AG10803 (cell line): ENCODE measurements around the gene RASIP1.
A peak's percentile ranks its signal among the peaks of the same experiment; 100 is the strongest.
"Not testable (repeated sequence)": the region's sequence is repeated elsewhere in the genome, so short reads cannot be mapped to it uniquely, and the experiment has no call there.

ENCODE experiments used
- DNase-seq: peaks from one replicate; pipeline ENCODE4 v3.0.0; 2010; ENCODE audit warnings: low read depth
- H3K4me3 ChIP-seq: 2 replicates; pipeline ENCODE4 v1.5.1; 2011; ENCODE audit warnings: mild to moderate bottlenecking, low read length, control low read depth
- TF ChIP-seq, protein P1 (sequence below): conservative IDR thresholded peaks from 2 replicates; pipeline ENCODE4 v1.5.1; 2011; ENCODE audit warnings: mild to moderate bottlenecking, low read length, control low read depth, inconsistent platforms

Gene RASIP1

DNA sequence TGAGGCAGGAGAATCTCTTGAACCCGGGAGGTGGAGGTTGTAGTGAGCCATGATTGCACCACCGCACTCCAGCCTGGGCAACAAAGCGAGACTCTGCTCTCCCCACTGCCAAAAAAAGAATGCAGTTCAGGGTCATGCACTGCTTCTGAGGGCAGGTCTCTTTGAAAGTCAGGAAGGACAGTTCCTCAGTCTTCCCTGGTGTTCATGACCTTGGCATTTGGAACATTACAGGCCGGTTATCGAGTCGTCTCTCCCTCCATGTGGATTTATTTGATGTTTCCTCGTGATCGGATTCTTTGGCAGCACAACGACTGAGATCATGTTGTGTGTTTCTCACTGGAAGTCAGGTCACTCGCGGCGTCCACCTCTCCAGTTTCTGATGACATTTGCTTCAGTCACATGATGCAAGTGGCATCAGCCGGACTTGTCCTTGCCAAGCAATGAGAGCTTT, 32.1 kb upstream of the RASIP1 start:
- TF ChIP-seq, protein P1, sequence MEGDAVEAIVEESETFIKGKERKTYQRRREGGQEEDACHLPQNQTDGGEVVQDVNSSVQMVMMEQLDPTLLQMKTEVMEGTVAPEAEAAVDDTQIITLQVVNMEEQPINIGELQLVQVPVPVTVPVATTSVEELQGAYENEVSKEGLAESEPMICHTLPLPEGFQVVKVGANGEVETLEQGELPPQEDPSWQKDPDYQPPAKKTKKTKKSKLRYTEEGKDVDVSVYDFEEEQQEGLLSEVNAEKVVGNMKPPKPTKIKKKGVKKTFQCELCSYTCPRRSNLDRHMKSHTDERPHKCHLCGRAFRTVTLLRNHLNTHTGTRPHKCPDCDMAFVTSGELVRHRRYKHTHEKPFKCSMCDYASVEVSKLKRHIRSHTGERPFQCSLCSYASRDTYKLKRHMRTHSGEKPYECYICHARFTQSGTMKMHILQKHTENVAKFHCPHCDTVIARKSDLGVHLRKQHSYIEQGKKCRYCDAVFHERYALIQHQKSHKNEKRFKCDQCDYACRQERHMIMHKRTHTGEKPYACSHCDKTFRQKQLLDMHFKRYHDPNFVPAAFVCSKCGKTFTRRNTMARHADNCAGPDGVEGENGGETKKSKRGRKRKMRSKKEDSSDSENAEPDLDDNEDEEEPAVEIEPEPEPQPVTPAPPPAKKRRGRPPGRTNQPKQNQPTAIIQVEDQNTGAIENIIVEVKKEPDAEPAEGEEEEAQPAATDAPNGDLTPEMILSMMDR, result no peak
- DNase-seq, result peak; percentile 40
- H3K4me3 ChIP-seq, result no peak overlapping the region

DNA sequence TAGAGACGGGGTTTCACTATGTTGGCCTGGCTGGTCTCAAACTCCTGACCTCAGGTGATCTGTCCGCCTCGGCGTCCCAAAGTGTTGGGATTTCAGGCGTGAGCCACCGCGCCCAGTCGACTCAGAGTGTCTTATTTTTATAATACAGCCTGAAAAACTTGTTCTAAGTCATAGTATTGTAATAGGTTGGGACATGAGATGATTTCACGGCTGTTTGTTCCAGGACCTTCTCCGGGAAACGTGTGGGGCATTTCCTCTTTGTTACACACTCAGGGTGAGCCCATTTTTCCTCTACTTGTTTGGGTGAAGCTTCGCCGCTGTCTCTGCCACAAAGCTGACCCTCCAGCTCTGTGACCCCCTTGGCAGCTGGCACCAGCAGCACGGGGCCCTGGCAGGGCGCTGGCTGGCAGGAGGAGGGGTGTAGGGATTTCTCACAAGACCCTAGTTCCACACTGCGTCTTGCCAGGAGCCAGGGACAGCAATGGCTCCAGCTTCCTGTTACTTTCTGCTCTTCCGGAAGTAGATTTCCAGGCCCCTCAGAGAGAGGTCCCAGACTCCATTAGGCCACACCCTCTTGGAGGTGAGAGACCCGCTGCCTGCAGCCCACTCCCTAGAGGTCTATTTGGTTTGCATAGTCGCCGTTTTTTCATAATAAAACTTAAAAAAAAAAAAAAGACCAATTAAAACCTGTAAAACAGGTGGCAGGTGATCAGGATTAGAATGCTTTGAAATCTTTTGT, 30.5 kb upstream of the RASIP1 start:
- no peak overlapping the region for H3K4me3 ChIP-seq
- no peak for DNase-seq
- TF ChIP-seq, protein P1, result no peak

DNA sequence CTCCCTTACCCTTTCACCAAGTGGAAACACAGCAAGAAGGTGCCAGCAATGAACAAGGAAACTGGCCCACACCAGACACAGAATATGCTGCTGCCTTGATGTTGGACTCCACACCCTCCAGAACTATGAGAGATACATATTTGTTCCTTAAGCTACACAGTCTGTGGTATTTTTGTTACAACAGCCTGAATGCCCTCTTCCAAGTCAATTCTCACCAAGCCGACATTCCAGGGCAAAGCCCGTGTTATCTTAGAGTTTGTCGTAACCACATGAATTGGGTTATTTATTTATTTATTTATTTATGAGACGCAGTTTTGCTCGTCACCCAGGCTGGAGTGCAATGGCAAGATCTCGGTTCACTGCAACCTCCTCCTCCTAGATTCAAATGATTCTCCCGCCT, 29.9 kb upstream of the RASIP1 start:
- TF ChIP-seq, protein P1, result no peak
- no peak overlapping the region for H3K4me3 ChIP-seq
- peak; percentile 81 for DNase-seq

DNA sequence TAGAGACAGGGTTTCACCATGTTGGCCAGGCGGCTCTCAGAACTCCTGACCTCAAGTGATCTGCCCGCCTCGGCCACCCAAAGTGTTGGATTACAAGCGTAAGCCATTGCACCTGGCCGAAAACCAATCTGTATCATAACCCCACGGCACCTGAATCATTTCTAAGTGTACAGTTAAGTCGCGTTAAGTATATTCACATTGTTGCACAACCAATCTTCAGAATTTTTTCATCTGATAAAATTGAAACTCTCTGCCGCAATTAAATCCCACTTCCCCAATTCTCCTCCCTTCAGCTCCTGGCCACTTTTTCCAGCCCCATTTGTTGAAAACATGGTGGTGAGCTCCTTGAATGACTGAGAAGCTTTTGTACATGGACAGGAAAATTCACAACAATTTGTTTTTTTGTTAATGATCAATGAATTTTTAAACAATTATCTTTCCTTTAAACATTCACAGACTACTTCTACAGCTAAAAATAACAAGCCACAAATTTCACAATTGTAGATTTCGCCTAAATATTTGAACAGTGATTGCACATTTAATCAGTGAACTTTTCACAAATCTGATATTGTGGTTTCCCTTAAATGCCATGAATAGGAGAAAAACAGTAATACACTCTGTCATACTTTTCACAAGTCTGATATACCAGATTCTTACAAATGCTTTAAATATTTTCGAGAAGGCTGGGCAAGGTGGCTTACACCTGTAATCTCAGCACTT, 28.7 kb upstream of the RASIP1 start:
- H3K4me3 ChIP-seq, result no peak overlapping the region
- no peak for DNase-seq
- TF ChIP-seq, protein P1, result no peak

DNA sequence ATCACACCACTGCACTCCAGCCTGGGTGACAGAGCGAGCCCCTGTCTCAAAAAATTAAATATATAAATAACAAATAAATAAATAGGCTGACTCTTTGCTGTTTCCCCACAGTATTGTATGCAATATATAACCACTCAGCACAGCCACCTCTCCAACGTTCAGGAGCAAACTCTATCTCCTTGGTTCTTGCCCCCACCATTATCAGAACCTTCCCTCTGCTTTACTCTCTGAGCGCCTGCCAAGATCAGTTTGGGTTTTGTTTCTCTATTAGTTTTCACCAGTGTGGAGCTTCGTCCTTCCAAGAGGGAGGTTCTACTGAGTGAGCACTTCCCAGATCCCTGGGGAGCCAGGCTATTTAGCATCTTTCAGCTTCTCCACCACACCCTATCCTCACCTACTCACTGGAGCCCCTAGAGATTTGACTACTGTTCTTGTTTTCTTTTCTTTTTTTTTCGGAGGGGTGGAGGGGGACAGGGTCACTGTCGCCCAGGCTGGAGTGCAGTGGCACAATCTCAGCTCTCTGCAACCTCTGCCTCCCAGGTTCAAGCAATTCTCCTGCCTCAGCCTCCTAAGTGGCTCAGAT, 27.9 kb upstream of the RASIP1 start:
- H3K4me3 ChIP-seq, DNase-seq: not testable (repeated sequence)

DNA sequence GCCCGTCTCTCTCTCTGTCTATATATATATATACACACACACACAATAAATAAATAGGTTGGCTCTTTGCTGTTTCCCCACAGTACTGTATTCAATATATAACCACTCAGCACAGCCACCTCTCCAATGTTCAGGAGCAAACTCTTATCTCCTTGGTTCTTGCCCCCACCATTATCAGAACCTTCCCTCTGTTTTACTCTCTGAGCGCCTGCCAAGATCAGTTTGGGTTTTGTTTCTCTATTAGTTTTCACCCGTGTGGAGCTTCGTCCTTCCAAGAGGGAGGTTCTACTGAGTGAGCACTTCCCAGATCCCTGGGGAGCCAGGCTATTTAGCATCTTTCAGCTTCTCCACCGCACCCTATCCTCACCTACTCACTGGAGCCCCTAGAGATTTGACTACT, 25.4 kb upstream of the RASIP1 start:
- not testable (repeated sequence) for DNase-seq

DNA sequence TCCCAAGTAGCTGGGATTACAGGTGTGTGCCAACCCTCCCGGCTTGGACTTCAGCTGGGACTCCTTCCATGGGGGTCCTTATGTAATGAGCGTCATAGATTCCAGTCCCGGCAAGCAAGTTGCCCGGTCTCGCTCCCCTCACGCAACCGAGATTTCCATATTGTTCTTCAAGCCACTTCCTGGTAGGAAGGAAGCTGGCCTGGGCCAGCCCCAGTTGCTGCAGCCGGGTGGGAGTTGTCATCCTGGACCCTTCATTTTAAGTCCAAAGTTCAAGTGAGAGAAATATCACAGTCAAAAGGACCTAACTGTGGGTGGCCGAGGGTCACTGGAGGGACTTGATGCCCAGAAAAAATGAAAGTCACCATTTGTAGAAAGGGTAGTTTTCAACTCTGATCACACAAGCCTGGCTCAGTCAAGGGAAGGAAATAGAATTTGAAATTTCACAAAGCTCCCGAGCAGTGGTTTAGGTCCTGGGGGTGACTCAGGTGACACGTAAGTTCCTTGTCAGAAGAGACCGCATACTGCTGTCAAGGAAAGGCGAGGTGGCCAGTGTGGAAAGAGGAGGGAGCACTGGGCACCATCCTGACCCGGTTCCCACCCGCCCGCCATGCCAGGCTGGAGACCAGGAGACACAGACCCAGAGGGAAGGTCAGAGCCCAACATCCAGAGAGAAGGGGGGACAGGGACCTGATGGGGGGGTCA, 20.2 kb upstream of the RASIP1 start:
- no peak for DNase-seq
- H3K4me3 ChIP-seq, result no peak overlapping the region

More for the DNA sequence above, 25.4 kb upstream of the RASIP1 start:
- H3K4me3 ChIP-seq, result not testable (repeated sequence)

More for the DNA sequence above, 20.2 kb upstream of the RASIP1 start:
- TF ChIP-seq, protein P1, result no peak
